Colonic mucosa (tissue), 4 donors: ENCODE measurements around the gene DIP2C. TPM values are rescaled to one million over a fixed set of nuclear protein-coding genes. Genes with fewer than 3 reads are reported as not detected.

ENCODE experiments used
- DNase-seq: peaks from one replicate; pipeline ENCODE4 v3.0.0-alpha.2; 2020
- H3K27ac ChIP-seq: fragments of 200-600 bp; one replicate; pipeline ENCODE4 v1.8.0; 2021
- H3K27me3 ChIP-seq: fragments of 200-600 bp; one replicate; pipeline ENCODE4 v1.8.0; 2021
- H3K36me3 ChIP-seq: fragments of 200-600 bp; one replicate; pipeline ENCODE4 v1.8.0; 2021
- H3K4me1 ChIP-seq: fragments of 200-600 bp; one replicate; pipeline ENCODE4 v1.8.0; 2021; ENCODE audit warnings: mild to moderate bottlenecking
- H3K4me3 ChIP-seq: fragments of 200-600 bp; one replicate; pipeline ENCODE4 v1.8.0; 2021
- H3K9ac ChIP-seq, 2 donors: one replicate each; pipeline ENCODE4 v1.7.0; 2013; ENCODE audit warnings: control low read depth in 2 of 2, low read depth in 2 of 2, low read length in 2 of 2
- H3K9me3 ChIP-seq: fragments of 200-600 bp; one replicate; pipeline ENCODE4 v1.8.0; 2021
- intact Hi-C: fragments of 100-400 bp; cut with DNase I; formaldehyde crosslinking; loops from one replicate; pipeline ENCODE4 v1.14.1; 2022
- total RNA-seq, 2 donors: library from RNA; stranded (reverse); fragmentation: NEBNext Ultra II Directional in 1 of 2; extraction: Animal tissue kit (Norgen Biotek cat#: 25700) in 1 of 2; gene quantifications; one replicate each; pipeline ENCODE4 v1.2.1, GENCODE V29; 2021
- TF ChIP-seq, protein P1 (sequence below): fragments of 200-600 bp; IDR thresholded peaks from one replicate; pipeline ENCODE4 v1.8.0; 2022; ENCODE audit warnings: antibody characterized with exemption, mild to moderate bottlenecking
- donor health status: healthy.
- donor health status: DM: no; HTN: no; CAD: no.
- donor health status: DM: no; HTN: no; CAD: no.

The DIP2C gene
- total RNA-seq, 2 donors from 2014 or later, result 7.6 to 11.2 TPM

DNA sequence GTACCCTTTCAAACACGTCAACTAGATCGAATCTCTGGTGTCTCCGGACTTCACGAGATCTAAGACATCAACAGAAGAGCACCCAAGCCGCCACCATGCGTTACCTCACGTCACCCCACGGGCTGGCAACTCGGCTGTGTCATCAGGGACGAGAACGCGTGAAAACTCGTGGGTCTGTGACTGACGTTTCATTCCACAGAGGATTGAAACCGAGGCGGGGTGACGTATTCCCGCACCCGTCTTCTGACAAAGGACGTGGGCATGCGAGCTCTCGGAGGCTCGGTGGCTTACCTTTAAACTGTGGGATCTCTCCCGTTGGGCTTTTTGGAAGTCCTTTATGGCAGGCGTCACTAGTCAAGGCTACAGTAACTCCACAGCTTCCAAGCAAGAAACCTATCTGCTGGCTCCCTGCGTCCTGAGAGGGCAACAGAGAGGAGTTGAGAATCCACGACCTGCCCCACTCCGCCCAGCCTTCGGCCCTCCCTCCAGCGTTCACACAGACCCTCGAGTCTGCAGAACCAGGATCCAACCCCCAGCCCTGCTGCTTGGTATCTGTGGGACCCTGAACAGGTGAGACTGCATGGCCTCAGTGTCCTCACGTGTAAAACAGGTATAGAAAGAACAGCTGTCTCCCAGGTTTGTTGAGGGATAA, 298.9 kb downstream of the DIP2C start:
- H3K9ac ChIP-seq, result no peak overlapping the region
- H3K4me1 ChIP-seq, result no peaks in the 10 kb centered on the region
- intact Hi-C loops, result no loop called here
- no peak overlapping the region for H3K4me3 ChIP-seq
- no peaks in the 10 kb centered on the region for H3K36me3 ChIP-seq
- H3K27me3 ChIP-seq, result no peaks in the 10 kb centered on the region
- H3K27ac ChIP-seq, result no peak overlapping the region
- DNase-seq, result no peak
- TF ChIP-seq, protein P1, sequence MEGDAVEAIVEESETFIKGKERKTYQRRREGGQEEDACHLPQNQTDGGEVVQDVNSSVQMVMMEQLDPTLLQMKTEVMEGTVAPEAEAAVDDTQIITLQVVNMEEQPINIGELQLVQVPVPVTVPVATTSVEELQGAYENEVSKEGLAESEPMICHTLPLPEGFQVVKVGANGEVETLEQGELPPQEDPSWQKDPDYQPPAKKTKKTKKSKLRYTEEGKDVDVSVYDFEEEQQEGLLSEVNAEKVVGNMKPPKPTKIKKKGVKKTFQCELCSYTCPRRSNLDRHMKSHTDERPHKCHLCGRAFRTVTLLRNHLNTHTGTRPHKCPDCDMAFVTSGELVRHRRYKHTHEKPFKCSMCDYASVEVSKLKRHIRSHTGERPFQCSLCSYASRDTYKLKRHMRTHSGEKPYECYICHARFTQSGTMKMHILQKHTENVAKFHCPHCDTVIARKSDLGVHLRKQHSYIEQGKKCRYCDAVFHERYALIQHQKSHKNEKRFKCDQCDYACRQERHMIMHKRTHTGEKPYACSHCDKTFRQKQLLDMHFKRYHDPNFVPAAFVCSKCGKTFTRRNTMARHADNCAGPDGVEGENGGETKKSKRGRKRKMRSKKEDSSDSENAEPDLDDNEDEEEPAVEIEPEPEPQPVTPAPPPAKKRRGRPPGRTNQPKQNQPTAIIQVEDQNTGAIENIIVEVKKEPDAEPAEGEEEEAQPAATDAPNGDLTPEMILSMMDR, result no peak
- H3K9me3 ChIP-seq, result no peaks in the 10 kb centered on the region

DNA sequence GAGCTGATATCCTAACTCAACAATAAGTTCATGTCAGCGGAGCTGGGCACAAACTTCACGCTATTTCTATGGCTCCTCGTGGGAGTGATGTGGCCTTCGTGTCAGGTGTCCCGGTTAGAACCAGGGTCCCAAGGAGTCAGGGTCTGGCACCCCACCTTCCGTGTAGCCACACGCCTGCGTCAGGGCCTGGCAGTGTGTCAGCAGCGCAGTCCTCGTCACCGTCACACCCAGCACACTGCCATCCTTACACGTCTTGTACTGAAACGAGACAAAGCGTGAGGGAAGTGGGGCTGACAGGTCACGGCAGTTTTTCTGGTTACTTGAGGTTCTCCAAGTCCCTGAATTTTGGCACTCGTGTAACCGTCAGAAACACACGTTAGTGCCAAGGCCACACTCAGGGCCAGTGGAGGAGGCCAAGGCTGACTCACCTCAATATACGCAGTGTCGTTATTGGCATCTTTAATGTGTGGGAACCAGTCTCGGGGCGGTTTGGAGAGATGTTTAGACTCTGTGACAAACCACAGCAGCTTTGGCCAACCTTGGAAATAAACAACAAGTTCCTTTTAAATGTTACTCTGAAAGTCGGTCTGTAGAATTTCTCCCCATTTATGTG, 299.5 kb downstream of the DIP2C start:
- no peaks in the 10 kb centered on the region for H3K36me3 ChIP-seq
- intact Hi-C loops, result no loop called here
- no peak overlapping the region for H3K9ac ChIP-seq
- no peaks in the 10 kb centered on the region for H3K9me3 ChIP-seq
- H3K4me3 ChIP-seq, result no peak overlapping the region
- no peaks in the 10 kb centered on the region for H3K4me1 ChIP-seq
- no peak for DNase-seq
- TF ChIP-seq, protein P1, result no peak
- no peaks in the 10 kb centered on the region for H3K27me3 ChIP-seq
- H3K27ac ChIP-seq, result no peak overlapping the region

GRCh38 chr10:389261-389790, 300.1 kb downstream of the DIP2C start:
- DNase-seq, result no peak
- H3K9me3 ChIP-seq, result no peaks in the 10 kb centered on the region
- no peak overlapping the region for H3K27ac ChIP-seq
- H3K4me3 ChIP-seq, result no peak overlapping the region
- H3K36me3 ChIP-seq, result no peaks in the 10 kb centered on the region
- no peaks in the 10 kb centered on the region for H3K27me3 ChIP-seq
- H3K9ac ChIP-seq, result no peak overlapping the region
- TF ChIP-seq, protein P1, result no peak
- intact Hi-C loops, result no loop called here
- H3K4me1 ChIP-seq, result no peaks in the 10 kb centered on the region

- H3K9ac ChIP-seq, result no peak overlapping the region
- TF ChIP-seq, protein P1, result no peak
- no peak overlapping the region for H3K27ac ChIP-seq
- H3K27me3 ChIP-seq, result no peaks in the 10 kb centered on the region
- no peaks in the 10 kb centered on the region for H3K9me3 ChIP-seq
- DNase-seq, result no peak
- H3K4me1 ChIP-seq, result no peaks in the 10 kb centered on the region
- no peaks in the 10 kb centered on the region for H3K36me3 ChIP-seq
- H3K4me3 ChIP-seq, result no peak overlapping the region
- intact Hi-C loops, result no loop called here
Observed at GRCh38 chr10:388661-389045, 300.8 kb downstream of the DIP2C start.

DNA sequence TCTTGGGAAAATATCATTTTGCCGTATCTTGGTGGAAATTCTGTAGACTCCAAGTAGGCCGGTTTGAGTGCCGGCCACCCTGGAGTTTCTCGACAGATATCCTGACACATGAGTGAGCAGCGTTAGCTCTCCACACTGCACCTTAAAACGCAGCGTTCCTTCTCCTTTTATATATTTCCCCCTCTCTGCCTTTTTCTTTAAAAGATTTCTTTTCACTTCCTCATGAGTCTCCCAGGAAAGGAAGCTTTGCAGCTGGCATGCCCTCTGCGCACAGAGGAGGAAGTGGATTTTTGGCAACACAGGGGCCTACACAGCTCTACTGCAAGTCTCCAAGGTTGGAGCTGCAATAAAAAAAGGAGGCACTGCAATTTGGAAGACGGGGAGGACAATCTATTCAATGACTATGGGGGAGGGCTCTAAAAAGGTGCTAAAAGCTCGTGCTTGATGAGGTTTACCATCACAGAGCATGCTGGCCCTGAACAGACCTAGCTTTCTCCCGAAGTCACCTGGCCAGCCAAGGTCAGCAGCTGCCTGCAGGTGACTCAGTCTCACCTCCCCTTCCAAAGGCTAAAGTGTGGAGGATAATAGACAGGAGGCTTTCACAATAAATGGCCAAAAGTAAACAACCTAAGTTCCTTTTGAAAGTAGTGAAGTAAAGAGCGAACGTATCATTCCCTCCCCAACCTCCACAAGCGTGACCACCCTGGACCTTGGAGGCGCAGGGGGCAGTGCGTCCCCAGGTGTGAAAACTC, 301.4 kb downstream of the DIP2C start:
- Histone ChIP-seq H3K4me1 (no peaks in the 10 kb centered on the region), H3K36me3 (no peaks in the 10 kb centered on the region), H3K27ac (no peak overlapping the region), H3K4me3 (no peak overlapping the region), H3K9ac (no peak overlapping the region), H3K9me3 (no peaks in the 10 kb centered on the region), H3K27me3 (no peaks in the 10 kb centered on the region)
- TF ChIP-seq, protein P1, result no peak
- intact Hi-C loops, result no loop called here
- DNase-seq, result peak; percentile 47
